WTC11 (cell line): Measurements from ENCODE around the gene TMA7. TPM values are rescaled to one million over a fixed set of nuclear protein-coding genes. Genes with fewer than 3 reads are reported as not detected.

ENCODE experiments used
- ATAC-seq: fragments of 200-7000 bp; cut with Tn5 transposase; 2 replicates; pipeline ENCODE4 v1.10.0; 2021; ENCODE audit warnings: mild to moderate bottlenecking, moderate library complexity
- CTCF ChIA-PET: fragments of 300-600 bp; sonication (Branson Sonifier 250); formaldehyde crosslinking; loops from one replicate; lab custom pipeline; 2021; ENCODE audit warnings: antibody characterized with exemption; lab: Charles Lee
- POLR2A ChIA-PET: fragments of 350-600 bp; sonication (Branson Sonifier 250); formaldehyde crosslinking; loops from one replicate; lab custom pipeline; 2021; ENCODE audit warnings: antibody characterized with exemption; lab: Charles Lee
- DNase-seq: peaks from one replicate; pipeline ENCODE4 v3.0.0; 2021; ENCODE audit warnings: low spot score
- H3K27ac Mint-ChIP-seq: 2 replicates; pipeline ENCODE4 v1.8.0; 2021; ENCODE audit warnings: mixed read lengths
- H3K27me3 Mint-ChIP-seq: 2 replicates; pipeline ENCODE4 v1.8.0; 2021; ENCODE audit warnings: low read depth, mild to moderate bottlenecking, moderate library complexity, mixed read lengths
- H3K36me3 Mint-ChIP-seq: 2 replicates; pipeline ENCODE4 v1.8.0; 2021; ENCODE audit warnings: mixed read lengths
- H3K4me1 Mint-ChIP-seq: 2 replicates; pipeline ENCODE4 v1.8.0; 2022; ENCODE audit warnings: mixed read lengths
- H3K4me3 Mint-ChIP-seq: 2 replicates; pipeline ENCODE4 v1.8.0; 2021; ENCODE audit warnings: mild to moderate bottlenecking, moderate library complexity, mixed read lengths
- H3K9me3 Mint-ChIP-seq: 2 replicates; pipeline ENCODE4 v1.8.0; 2021; ENCODE audit warnings: mixed read lengths
- AR ChIP-seq: fragments of 250-450 bp; sonication (Bioruptor Pico); IDR thresholded peaks from 2 replicates; pipeline ENCODE4 v1.9.0; 2021; ENCODE audit warnings: mild to moderate bottlenecking
- E2F1 ChIP-seq: sonication (generic); formaldehyde crosslinking; IDR thresholded peaks from 2 replicates; pipeline ENCODE4 v1.8.0; 2022; ENCODE audit warnings: mild to moderate bottlenecking, missing genetic modification reagents
- FOXP1 ChIP-seq: sonication (generic); formaldehyde crosslinking; IDR thresholded peaks from 2 replicates; pipeline ENCODE4 v1.8.0; 2022; ENCODE audit warnings: missing genetic modification reagents, mild to moderate bottlenecking, moderate library complexity, borderline replicate concordance
- HMGA2 ChIP-seq: fragments of 250-450 bp; sonication (Bioruptor Pico); IDR thresholded peaks from 2 replicates; pipeline ENCODE4 v1.4.0; 2021; ENCODE audit warnings: mild to moderate bottlenecking, moderate library complexity
- IRF2 ChIP-seq: sonication (generic); formaldehyde crosslinking; IDR thresholded peaks from 2 replicates; pipeline ENCODE4 v1.8.0; 2022; ENCODE audit warnings: low read depth, missing genetic modification reagents, borderline replicate concordance
- MAX ChIP-seq: sonication (generic); formaldehyde crosslinking; IDR thresholded peaks from 2 replicates; pipeline ENCODE4 v1.8.0; 2022; ENCODE audit warnings: mild to moderate bottlenecking, missing genetic modification reagents
- MYBL2 ChIP-seq: sonication (generic); formaldehyde crosslinking; IDR thresholded peaks from 2 replicates; pipeline ENCODE4 v1.8.1; 2023; ENCODE audit warnings: mild to moderate bottlenecking, moderate library complexity, missing genetic modification reagents
- NFYB ChIP-seq: sonication (generic); formaldehyde crosslinking; conservative IDR thresholded peaks from 2 replicates; pipeline ENCODE4 v1.8.0; 2022; ENCODE audit warnings: low read depth, missing genetic modification reagents
- PRRX2 ChIP-seq: fragments of 250-450 bp; sonication (Bioruptor Pico); IDR thresholded peaks from 2 replicates; pipeline ENCODE4 v1.8.0; 2021; ENCODE audit warnings: mild to moderate bottlenecking
- RELA ChIP-seq: sonication (generic); formaldehyde crosslinking; IDR thresholded peaks from 2 replicates; pipeline ENCODE4 v1.8.1; 2022; ENCODE audit warnings: missing genetic modification reagents, mild to moderate bottlenecking, borderline replicate concordance
- SMAD4 ChIP-seq: sonication (generic); formaldehyde crosslinking; IDR thresholded peaks from 2 replicates; pipeline ENCODE4 v1.8.0; 2022; ENCODE audit warnings: mild to moderate bottlenecking, missing genetic modification reagents
- SOX15 ChIP-seq: fragments of 250-450 bp; sonication (Bioruptor Pico); IDR thresholded peaks from 2 replicates; pipeline ENCODE4 v1.9.0; 2021; ENCODE audit warnings: mild to moderate bottlenecking
- TEAD1 ChIP-seq: sonication (generic); formaldehyde crosslinking; IDR thresholded peaks from 2 replicates; pipeline ENCODE4 v1.8.0; 2022; ENCODE audit warnings: mild to moderate bottlenecking, missing genetic modification reagents
- TEAD4 ChIP-seq: sonication (generic); formaldehyde crosslinking; IDR thresholded peaks from 2 replicates; pipeline ENCODE4 v1.8.0; 2022; ENCODE audit warnings: mild to moderate bottlenecking, missing genetic modification reagents
- USF2 ChIP-seq: sonication (generic); formaldehyde crosslinking; IDR thresholded peaks from 2 replicates; pipeline ENCODE4 v1.8.1; 2023; ENCODE audit warnings: mild to moderate bottlenecking, missing genetic modification reagents, moderate library complexity
- ZBTB21 ChIP-seq: sonication (generic); formaldehyde crosslinking; IDR thresholded peaks from 2 replicates; pipeline ENCODE4 v1.8.1; 2023; ENCODE audit warnings: mild to moderate bottlenecking, missing genetic modification reagents, borderline replicate concordance
- ZNF121 ChIP-seq: sonication (generic); formaldehyde crosslinking; IDR thresholded peaks from 2 replicates; pipeline ENCODE4 v1.8.0; 2023; ENCODE audit warnings: missing genetic modification reagents
- ZNF138 ChIP-seq: sonication (generic); formaldehyde crosslinking; conservative IDR thresholded peaks from 2 replicates; pipeline ENCODE4 v1.8.1; 2022; ENCODE audit warnings: mild to moderate bottlenecking, moderate library complexity, missing genetic modification reagents
- ZNF396 ChIP-seq: fragments of 250-450 bp; sonication (Bioruptor Pico); IDR thresholded peaks from 2 replicates; pipeline ENCODE4 v1.8.0; 2021; ENCODE audit warnings: mild to moderate bottlenecking, moderate library complexity, borderline replicate concordance
- ZNF416 ChIP-seq: fragments of 250-450 bp; sonication (Bioruptor Pico); IDR thresholded peaks from 2 replicates; pipeline ENCODE4 v1.9.0; 2021; ENCODE audit warnings: mild to moderate bottlenecking, inconsistent platforms
- ZSCAN18 ChIP-seq: fragments of 250-450 bp; sonication (Bioruptor Pico); IDR thresholded peaks from 2 replicates; pipeline ENCODE4 v2.1.2; 2022; ENCODE audit warnings: mild to moderate bottlenecking, moderate library complexity
- total RNA-seq: library from RNA; stranded (reverse); gene quantifications from 3 replicates; pipeline ENCODE4 v1.2.3, GENCODE V29; 2021

Gene TMA7
- total RNA-seq, 1 experiment from 2014 or later, result 318 TPM

- no peak for TF ChIP-seq ZSCAN18 (CRISPR knock-in tag)
- TF ChIP-seq ZNF121, result no peak
Observed at GRCh38 chr3:48402907-48403306, 37.1 kb upstream of the TMA7 start (continued).

- H3K27ac Mint-ChIP-seq, result peak overlapping the region; percentile 19; the same call in 1 of the 2 replicates
- 0 out of 2 replicates have a peak, but pooled peaks cover 3% of the 10 kb centered on the region for H3K9me3 Mint-ChIP-seq
- DNase-seq (no peak), ATAC-seq (no peak)
- H3K4me3 Mint-ChIP-seq, result no peak overlapping the region
- CTCF ChIA-PET, result interaction anchor here (7.8 kb wide), 1 partner anchor 33 kb away, joined by 378 read pairs; no protein-coding TSS in a partner anchor
- no peak for TF ChIP-seq HMGA2 (CRISPR knock-in tag)
- no peak for TF ChIP-seq MAX
- no peak for TF ChIP-seq ZNF138 (CRISPR knock-in tag)
- TF ChIP-seq ZNF416 (CRISPR knock-in tag), result no peak
- TF ChIP-seq MYBL2, result no peak
- TF ChIP-seq SOX15 (CRISPR knock-in tag), result no peak
- no peak for TF ChIP-seq NFYB (CRISPR knock-in tag)
- no peak for TF ChIP-seq E2F1 (CRISPR knock-in tag)
- no peak for TF ChIP-seq ZBTB21 (CRISPR knock-in tag)
- no peak for TF ChIP-seq ZNF396 (CRISPR knock-in tag)
- TF ChIP-seq IRF2 (CRISPR knock-in tag), result no peak
- TF ChIP-seq AR (CRISPR knock-in tag), result no peak
- TF ChIP-seq TEAD1 (CRISPR knock-in tag), result no peak
- TF ChIP-seq RELA (CRISPR knock-in tag), result no peak
- TF ChIP-seq SMAD4, result no peak
- TF ChIP-seq PRRX2, result no peak
- no peak for TF ChIP-seq TEAD4 (CRISPR knock-in tag)
- no peak for TF ChIP-seq FOXP1
- TF ChIP-seq USF2 (CRISPR knock-in tag), result no peak
- no peaks in the 10 kb centered on the region; the same call in 1 of the 2 replicates for H3K27me3 Mint-ChIP-seq
- H3K4me1 Mint-ChIP-seq, result peaks cover 7% of the 10 kb centered on the region
- peaks cover 57% of the 10 kb centered on the region for H3K36me3 Mint-ChIP-seq
- POLR2A ChIA-PET, result no interaction called here
Observed at GRCh38 chr3:48403533-48404439, 36.3 kb upstream of the TMA7 start.
